K562 (cell line): ENCODE data around the gene CPNE9. TPM values are rescaled to one million over a fixed set of nuclear protein-coding genes. Genes with fewer than 3 reads are reported as not detected.

Source experiments
- CEBPG ChIP-seq, 3 experiments: fragments of 200-800 bp in 1 of 3; sonication (Bioruptor generic) in 1 of 3; sonication (generic) in 1 of 3; formaldehyde crosslinking in 1 of 3; IDR thresholded peaks in 2 of 3; conservative IDR thresholded peaks in 1 of 3; 2 replicates each; pipeline versions ENCODE4 v1.6.1 to v1.8.0; 2016 to 2022; ENCODE audit warnings: missing compliant biosample characterization in 2 of 3, missing genetic modification characterization in 2 of 3, mild to moderate bottlenecking in 1 of 3, missing genetic modification reagents in 1 of 3
- E2F3 ChIP-seq: fragments of 250-450 bp; sonication (Bioruptor Pico); IDR thresholded peaks from 2 replicates; pipeline ENCODE4 v1.4.0; 2020; ENCODE audit warnings: mild to moderate bottlenecking
- ETS1 ChIP-seq: conservative IDR thresholded peaks from 2 replicates; pipeline ENCODE4 v1.6.1; 2011; ENCODE audit warnings: low read depth, mild to moderate bottlenecking, low read length; ENCODE audit not compliant: control insufficient read depth
- ETS2 ChIP-seq: IDR thresholded peaks from 2 replicates; pipeline ENCODE4 v1.6.1; 2016; ENCODE audit warnings: borderline replicate concordance, missing genetic modification characterization, mild to moderate bottlenecking, moderate library complexity, missing compliant biosample characterization; ENCODE audit not compliant: poor library complexity, severe bottlenecking
- FOXA3 ChIP-seq, 2 experiments: fragments of 450-650 bp in 1 of 2; sonication (generic) in 1 of 2; formaldehyde crosslinking; IDR thresholded peaks in 1 of 2; conservative IDR thresholded peaks in 1 of 2; 2 replicates each; pipeline versions ENCODE4 v1.4.0 to v1.8.0; 2020 to 2022; ENCODE audit warnings: mild to moderate bottlenecking in 2 of 2, missing genetic modification reagents in 1 of 2
- ILF3 ChIP-seq: fragments of 450-650 bp; IDR thresholded peaks from 2 replicates; pipeline ENCODE4 v1.6.1; 2018; ENCODE audit warnings: antibody characterized with exemption, mild to moderate bottlenecking, moderate library complexity, borderline replicate concordance
- KLF1 ChIP-seq: fragments of 450-650 bp; IDR thresholded peaks from 2 replicates; pipeline ENCODE4 v1.6.1; 2016; ENCODE audit warnings: missing genetic modification characterization, missing compliant biosample characterization
- MYC ChIP-seq, 2 experiments: fragments of 250-450 bp in 1 of 2; sonication (Bioruptor Pico) in 1 of 2; IDR thresholded peaks; 2 replicates each; pipeline versions ENCODE4 v1.5.1 to v1.6.1; 2012 to 2021; ENCODE audit warnings: low read depth in 2 of 2, borderline replicate concordance in 1 of 2, improper control_type of control experiment in 1 of 2, low read length in 1 of 2, mild to moderate bottlenecking in 1 of 2, moderate library complexity in 1 of 2
- NFIX ChIP-seq: fragments of 250-450 bp; sonication (Bioruptor Pico); IDR thresholded peaks from 2 replicates; pipeline ENCODE4 v1.4.0; 2020; ENCODE audit warnings: low read depth, mild to moderate bottlenecking, moderate library complexity
- PPARD ChIP-seq: fragments of 250-450 bp; sonication (Bioruptor Pico); IDR thresholded peaks from 2 replicates; pipeline ENCODE4 v1.8.0; 2022; ENCODE audit warnings: inconsistent platforms, mild to moderate bottlenecking, moderate library complexity
- RB1 ChIP-seq: fragments of 450-650 bp; IDR thresholded peaks from 2 replicates; pipeline ENCODE4 v1.6.1; 2017; ENCODE audit warnings: low read depth, mild to moderate bottlenecking
- SMARCB1 ChIP-seq: IDR thresholded peaks from 2 replicates; pipeline ENCODE4 v1.6.1; 2011; ENCODE audit warnings: improper control_type of control experiment, low read depth; ENCODE audit not compliant: insufficient read length
- TBL1XR1 ChIP-seq, 2 experiments: IDR thresholded peaks; 2 replicates each; pipeline ENCODE4 v1.6.1; 2012; ENCODE audit warnings: improper control_type of control experiment in 2 of 2, low read length in 2 of 2, mild to moderate bottlenecking in 1 of 2
- ZNF197 ChIP-seq: fragments of 200-800 bp; sonication (Bioruptor generic); IDR thresholded peaks from 2 replicates; pipeline ENCODE4 v1.6.1; 2016; ENCODE audit warnings: low read depth, missing genetic modification characterization, missing compliant biosample characterization
- polyA plus RNA-seq, 8 experiments: library from polyadenylated mRNA; depleted of rRNA in 4 of 8; stranded (reverse) in 5 of 8; unstranded in 3 of 8; fragments of >200 nt; fragmentation: Nextera tagmentation in 2 of 8; fragmentation: Illumina TruSeq in 1 of 8; extraction: Ambion mirVana in 2 of 8; extraction: Trizol in 1 of 8; gene quantifications; 2 replicates each; pipeline versions ENCODE4 v1.2.1 to v1.2.3, GENCODE V29; 2011 to 2014; ENCODE audit warnings: inconsistent platforms in 1 of 8, missing spikeins in 1 of 8
- total RNA-seq, 7 experiments: library from RNA; depleted of rRNA in 6 of 7; stranded (reverse); fragments of >200 nt in 6 of 7; fragmentation: Illumina TruSeq in 2 of 7; extraction: Trizol in 2 of 7; gene quantifications; 2 replicates each; pipeline versions ENCODE4 v1.2.1 to v1.2.3, GENCODE V29; 2011 to 2021; ENCODE audit warnings: low replicate concordance in 1 of 7
- TF ChIP-seq, protein P1 (sequence below): sonication (generic); formaldehyde crosslinking; IDR thresholded peaks from 2 replicates; pipeline ENCODE4 v1.9.0; 2022; ENCODE audit warnings: mild to moderate bottlenecking, missing genetic modification reagents
- TF ChIP-seq, protein P2 (sequence below): fragments of 250-450 bp; sonication (Bioruptor Pico); IDR thresholded peaks from 2 replicates; pipeline ENCODE4 v1.8.0; 2022; ENCODE audit warnings: moderate library complexity, mild to moderate bottlenecking, inconsistent platforms
- TF ChIP-seq, protein P3 (sequence below): fragments of 450-650 bp; IDR thresholded peaks from 2 replicates; pipeline ENCODE4 v1.7.0; 2016; ENCODE audit warnings: borderline replicate concordance
- TF ChIP-seq, protein P4 (sequence below): fragments of 450-650 bp; IDR thresholded peaks from 2 replicates; pipeline ENCODE4 v1.6.1; 2017; ENCODE audit warnings: antibody characterized with exemption
- TF ChIP-seq, protein P5 (sequence below): fragments of 450-650 bp; formaldehyde crosslinking; IDR thresholded peaks from 2 replicates; pipeline ENCODE4 v1.4.0; 2022; ENCODE audit warnings: missing genetic modification characterization

The CPNE9 gene
- total and polyA plus RNA-seq, 9 of the 15 experiments (the other 6 are each of a cell fraction or from before 2014, with no cell fraction given) = 0.22 to 0.56 (median 0.29) TPM; not detected in 3

DNA sequence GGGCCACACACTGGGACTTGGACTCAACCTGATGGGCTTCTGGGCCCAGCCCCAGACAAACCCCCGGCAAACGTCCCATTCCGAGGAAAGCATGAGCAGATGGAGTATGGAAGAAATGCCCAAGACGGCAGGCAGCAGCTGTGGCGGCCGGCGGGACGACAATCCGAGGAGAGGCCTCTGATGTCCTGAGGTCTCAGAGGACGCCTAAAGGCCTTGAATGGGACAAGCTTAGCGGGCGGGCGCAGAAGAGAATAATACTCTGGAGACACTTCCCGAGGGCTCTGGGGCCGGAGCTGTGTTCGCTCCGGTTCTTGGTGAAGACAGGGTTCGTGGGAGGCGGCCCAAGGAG is 45.6 kb downstream of the CPNE9 start (continued):
- TF ChIP-seq PPARD (CRISPR knock-in tag) (no peak), ZNF197 (no peak), CEBPG (CRISPR knock-in tag; IDR thresholded peaks at IDR 0.05) (0 out of 2 replicates have a peak, but pooled peaks have one; percentile 3), CEBPG (tag; conservative IDR thresholded peaks at IDR 0.05 in 1 of 2, IDR thresholded peaks at IDR 0.05 in 1 of 2) (no peak), E2F3 (0 out of 2 replicates have a peak, but pooled peaks have one; percentile 24), KLF1 (no peak), MYC (IDR thresholded peaks at IDR 0.05; ENCODE audit: low read depth, low read length) (no peak), MYC (CRISPR knock-in tag; IDR thresholded peaks at IDR 0.05; ENCODE audit: borderline replicate concordance, low read depth) (no peak), SMARCB1 (no peak), RB1 (no peak), ILF3 (no peak), TBL1XR1 (IDR thresholded peaks at IDR 0.05; ENCODE audit: low read length in 2 of 2) (no peak), ETS1 (no peak), FOXA3 (CRISPR knock-in tag; conservative IDR thresholded peaks at IDR 0.05 in 1 of 2, IDR thresholded peaks at IDR 0.05 in 1 of 2) (peak in 1 of 2 experiments; percentile 17; a peak in 1 of 4 replicates), ETS2 (tag) (no peak), NFIX (no peak)
- TF ChIP-seq, protein P1, sequence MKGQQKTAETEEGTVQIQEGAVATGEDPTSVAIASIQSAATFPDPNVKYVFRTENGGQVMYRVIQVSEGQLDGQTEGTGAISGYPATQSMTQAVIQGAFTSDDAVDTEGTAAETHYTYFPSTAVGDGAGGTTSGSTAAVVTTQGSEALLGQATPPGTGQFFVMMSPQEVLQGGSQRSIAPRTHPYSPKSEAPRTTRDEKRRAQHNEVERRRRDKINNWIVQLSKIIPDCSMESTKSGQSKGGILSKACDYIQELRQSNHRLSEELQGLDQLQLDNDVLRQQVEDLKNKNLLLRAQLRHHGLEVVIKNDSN (CRISPR knock-in tag) = no peak
- TF ChIP-seq, protein P2, sequence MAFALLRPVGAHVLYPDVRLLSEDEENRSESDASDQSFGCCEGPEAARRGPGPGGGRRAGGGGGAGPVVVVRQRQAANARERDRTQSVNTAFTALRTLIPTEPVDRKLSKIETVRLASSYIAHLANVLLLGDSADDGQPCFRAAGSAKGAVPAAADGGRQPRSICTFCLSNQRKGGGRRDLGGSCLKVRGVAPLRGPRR (CRISPR knock-in tag) = peak; percentile 74; the same call in 1 of the 2 replicates
- TF ChIP-seq, protein P3, sequence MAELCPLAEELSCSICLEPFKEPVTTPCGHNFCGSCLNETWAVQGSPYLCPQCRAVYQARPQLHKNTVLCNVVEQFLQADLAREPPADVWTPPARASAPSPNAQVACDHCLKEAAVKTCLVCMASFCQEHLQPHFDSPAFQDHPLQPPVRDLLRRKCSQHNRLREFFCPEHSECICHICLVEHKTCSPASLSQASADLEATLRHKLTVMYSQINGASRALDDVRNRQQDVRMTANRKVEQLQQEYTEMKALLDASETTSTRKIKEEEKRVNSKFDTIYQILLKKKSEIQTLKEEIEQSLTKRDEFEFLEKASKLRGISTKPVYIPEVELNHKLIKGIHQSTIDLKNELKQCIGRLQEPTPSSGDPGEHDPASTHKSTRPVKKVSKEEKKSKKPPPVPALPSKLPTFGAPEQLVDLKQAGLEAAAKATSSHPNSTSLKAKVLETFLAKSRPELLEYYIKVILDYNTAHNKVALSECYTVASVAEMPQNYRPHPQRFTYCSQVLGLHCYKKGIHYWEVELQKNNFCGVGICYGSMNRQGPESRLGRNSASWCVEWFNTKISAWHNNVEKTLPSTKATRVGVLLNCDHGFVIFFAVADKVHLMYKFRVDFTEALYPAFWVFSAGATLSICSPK = no peak
- TF ChIP-seq, protein P4, sequence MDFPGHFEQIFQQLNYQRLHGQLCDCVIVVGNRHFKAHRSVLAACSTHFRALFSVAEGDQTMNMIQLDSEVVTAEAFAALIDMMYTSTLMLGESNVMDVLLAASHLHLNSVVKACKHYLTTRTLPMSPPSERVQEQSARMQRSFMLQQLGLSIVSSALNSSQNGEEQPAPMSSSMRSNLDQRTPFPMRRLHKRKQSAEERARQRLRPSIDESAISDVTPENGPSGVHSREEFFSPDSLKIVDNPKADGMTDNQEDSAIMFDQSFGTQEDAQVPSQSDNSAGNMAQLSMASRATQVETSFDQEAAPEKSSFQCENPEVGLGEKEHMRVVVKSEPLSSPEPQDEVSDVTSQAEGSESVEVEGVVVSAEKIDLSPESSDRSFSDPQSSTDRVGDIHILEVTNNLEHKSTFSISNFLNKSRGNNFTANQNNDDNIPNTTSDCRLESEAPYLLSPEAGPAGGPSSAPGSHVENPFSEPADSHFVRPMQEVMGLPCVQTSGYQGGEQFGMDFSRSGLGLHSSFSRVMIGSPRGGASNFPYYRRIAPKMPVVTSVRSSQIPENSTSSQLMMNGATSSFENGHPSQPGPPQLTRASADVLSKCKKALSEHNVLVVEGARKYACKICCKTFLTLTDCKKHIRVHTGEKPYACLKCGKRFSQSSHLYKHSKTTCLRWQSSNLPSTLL = no peak
- TF ChIP-seq, protein P5, sequence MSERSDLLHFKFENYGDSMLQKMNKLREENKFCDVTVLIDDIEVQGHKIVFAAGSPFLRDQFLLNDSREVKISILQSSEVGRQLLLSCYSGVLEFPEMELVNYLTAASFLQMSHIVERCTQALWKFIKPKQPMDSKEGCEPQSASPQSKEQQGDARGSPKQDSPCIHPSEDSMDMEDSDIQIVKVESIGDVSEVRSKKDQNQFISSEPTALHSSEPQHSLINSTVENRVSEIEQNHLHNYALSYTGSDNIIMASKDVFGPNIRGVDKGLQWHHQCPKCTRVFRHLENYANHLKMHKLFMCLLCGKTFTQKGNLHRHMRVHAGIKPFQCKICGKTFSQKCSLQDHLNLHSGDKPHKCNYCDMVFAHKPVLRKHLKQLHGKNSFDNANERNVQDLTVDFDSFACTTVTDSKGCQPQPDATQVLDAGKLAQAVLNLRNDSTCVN = no peak
